H9 (cell line): Measurements from ENCODE around the gene KCNJ14. TPM values are rescaled to one million over a fixed set of nuclear protein-coding genes. Genes with fewer than 3 reads are reported as not detected.

ENCODE experiments used
- DNase-seq: peaks from one replicate; pipeline ENCODE4 v3.0.0-alpha.2; 2017
- H2AFZ ChIP-seq: one replicate; pipeline ENCODE4 v1.6.1; 2013; ENCODE audit warnings: mild to moderate bottlenecking, low read length, control low read depth, moderate library complexity
- H2AK5ac ChIP-seq: 2 replicates; pipeline ENCODE4 v1.6.1; 2013; ENCODE audit warnings: low read length, control low read depth, mixed read lengths; ENCODE audit not compliant: insufficient read length
- H2BK120ac ChIP-seq: one replicate; pipeline ENCODE4 v1.6.1; 2013; ENCODE audit warnings: low read depth, mild to moderate bottlenecking, low read length, control low read depth, inconsistent platforms; ENCODE audit not compliant: poor library complexity, severe bottlenecking
- H2BK12ac ChIP-seq: 2 replicates; pipeline ENCODE4 v1.6.1; 2013; ENCODE audit warnings: low read length, control low read depth, mixed read lengths, low read depth; ENCODE audit not compliant: insufficient read length
- H2BK15ac ChIP-seq: 2 replicates; pipeline ENCODE4 v1.6.1; 2013; ENCODE audit warnings: low read depth, low read length, control low read depth
- H2BK20ac ChIP-seq: one replicate; pipeline ENCODE4 v1.6.1; 2013; ENCODE audit warnings: low read depth, mild to moderate bottlenecking, low read length, control low read depth, inconsistent platforms; ENCODE audit not compliant: poor library complexity, severe bottlenecking
- H2BK5ac ChIP-seq: 2 replicates; pipeline ENCODE4 v1.6.1; 2013; ENCODE audit warnings: low read length, control low read depth, mixed read lengths; ENCODE audit not compliant: insufficient read length
- H3K14ac ChIP-seq: 2 replicates; pipeline ENCODE4 v1.6.1; 2013; ENCODE audit warnings: low read length, control low read depth; ENCODE audit not compliant: insufficient read depth
- H3K18ac ChIP-seq: 2 replicates; pipeline ENCODE4 v1.6.1; 2013; ENCODE audit warnings: low read depth, mild to moderate bottlenecking, mixed read lengths, low read length, control low read depth; ENCODE audit not compliant: insufficient read length
- H3K23ac ChIP-seq: 2 replicates; pipeline ENCODE4 v1.6.1; 2013; ENCODE audit warnings: low read length, control low read depth, mixed read lengths, low read depth; ENCODE audit not compliant: insufficient read length
- H3K23me2 ChIP-seq: 2 replicates; pipeline ENCODE4 v1.6.1; 2013; ENCODE audit warnings: low read depth, mild to moderate bottlenecking, mixed read lengths, low read length, control low read depth; ENCODE audit not compliant: insufficient read length, poor library complexity, severe bottlenecking
- H3K27ac ChIP-seq: 2 replicates; pipeline ENCODE4 v1.5.1; 2013; ENCODE audit warnings: low read length, control low read depth, mixed read lengths, low read depth; ENCODE audit not compliant: insufficient read length
- H3K27me3 ChIP-seq: 2 replicates; pipeline ENCODE4 v1.6.1; 2013; ENCODE audit warnings: low read length, control low read depth, inconsistent platforms; ENCODE audit not compliant: insufficient read depth
- H3K4ac ChIP-seq: 2 replicates; pipeline ENCODE4 v1.6.1; 2013; ENCODE audit warnings: low read depth, mild to moderate bottlenecking, control low read depth, inconsistent platforms, low read length, moderate library complexity
- H3K4me1 ChIP-seq: 2 replicates; pipeline ENCODE4 v1.6.1; 2013; ENCODE audit warnings: low read length, control low read depth, inconsistent platforms; ENCODE audit not compliant: insufficient read depth
- H3K4me2 ChIP-seq: 2 replicates; pipeline ENCODE4 v1.6.1; 2013; ENCODE audit warnings: low read length, control low read depth, mixed read lengths; ENCODE audit not compliant: insufficient read length, insufficient read depth
- H3K56ac ChIP-seq: 2 replicates; pipeline ENCODE4 v1.6.1; 2013; ENCODE audit warnings: low read depth, mild to moderate bottlenecking, mixed read lengths, low read length, control low read depth; ENCODE audit not compliant: insufficient read length
- H3K79me1 ChIP-seq: 2 replicates; pipeline ENCODE4 v1.6.1; 2013; ENCODE audit warnings: low read depth, mild to moderate bottlenecking, moderate library complexity, low read length, control low read depth, inconsistent platforms; ENCODE audit not compliant: insufficient read depth, poor library complexity, severe bottlenecking
- H3K79me2 ChIP-seq: 2 replicates; pipeline ENCODE4 v1.6.1; 2013; ENCODE audit warnings: low read length, control low read depth, inconsistent platforms; ENCODE audit not compliant: insufficient read depth
- H3K9ac ChIP-seq: 2 replicates; pipeline ENCODE4 v1.6.1; 2013; ENCODE audit warnings: low read length, control low read depth, mixed read lengths; ENCODE audit not compliant: insufficient read length; ENCODE audit errors: extremely low read depth
- H3K9me3 ChIP-seq: one replicate; pipeline ENCODE4 v1.6.1; 2013; ENCODE audit warnings: low read depth, low read length, inconsistent platforms; ENCODE audit not compliant: control insufficient read depth
- H3T11ph ChIP-seq: one replicate; pipeline ENCODE4 v1.6.1; 2013; ENCODE audit warnings: mild to moderate bottlenecking, low read length, control low read depth, inconsistent platforms
- H4K20me1 ChIP-seq: one replicate; pipeline ENCODE4 v1.6.1; 2013; ENCODE audit not compliant: control insufficient read depth, insufficient read length, insufficient read depth
- H4K5ac ChIP-seq: 2 replicates; pipeline ENCODE4 v1.6.1; 2013; ENCODE audit warnings: low read depth, mild to moderate bottlenecking, mixed read lengths, low read length, control low read depth; ENCODE audit not compliant: insufficient read length
- H4K8ac ChIP-seq: replicated peaks from 2 replicates; pipeline ENCODE4 v1.6.1; 2013; ENCODE audit warnings: low read length, control low read depth, mixed read lengths, low read depth; ENCODE audit not compliant: insufficient read length
- H4K91ac ChIP-seq: 2 replicates; pipeline ENCODE4 v1.6.1; 2013; ENCODE audit warnings: low read depth, mild to moderate bottlenecking, moderate library complexity, mixed read lengths, low read length, control low read depth; ENCODE audit not compliant: insufficient read length
- H3K27ac Mint-ChIP-seq, 3 experiments: 2 replicates in 2 of 3; 3 replicates in 1 of 3; pipeline ENCODE4 v1.8.0; 2020 to 2021; ENCODE audit warnings: mixed read lengths in 3 of 3, mild to moderate bottlenecking in 1 of 3, moderate library complexity in 1 of 3
- H3K27me3 Mint-ChIP-seq: 2 replicates; pipeline ENCODE4 v1.8.0; 2021; ENCODE audit warnings: low read depth, mild to moderate bottlenecking, moderate library complexity, mixed read lengths
- H3K36me3 Mint-ChIP-seq, 3 experiments: 2 replicates in 2 of 3; 3 replicates in 1 of 3; pipeline ENCODE4 v1.8.0; 2020 to 2021; ENCODE audit warnings: low read depth in 3 of 3, mixed read lengths in 3 of 3; ENCODE audit not compliant: insufficient read depth in 1 of 3
- H3K4me1 Mint-ChIP-seq, 2 experiments: 2 replicates each; pipeline ENCODE4 v1.8.0; 2020; ENCODE audit warnings: mixed read lengths in 2 of 2
- H3K4me3 Mint-ChIP-seq, 2 experiments: 2 replicates in 1 of 2; 3 replicates in 1 of 2; pipeline ENCODE4 v1.8.0; 2020 to 2021; ENCODE audit warnings: mild to moderate bottlenecking in 2 of 2, mixed read lengths in 2 of 2, moderate library complexity in 1 of 2
- H3K9me3 Mint-ChIP-seq, 2 experiments: 2 replicates in 1 of 2; 3 replicates in 1 of 2; pipeline ENCODE4 v1.8.0; 2020; ENCODE audit warnings: mild to moderate bottlenecking in 2 of 2, mixed read lengths in 2 of 2, moderate library complexity in 1 of 2
- CTCF ChIP-seq: fragments of 200-600 bp; sonication (generic); conservative IDR thresholded peaks from 3 replicates; pipeline ENCODE4 v1.8.0; 2021; ENCODE audit warnings: antibody characterized with exemption, mild to moderate bottlenecking
- WGBS: extraction: QIAGEN DNeasy Blood & Tissue Kit; methylation state at CpG from one replicate; pipeline ENCODE4 v1.1.7; 2013; ENCODE audit warnings: missing lambda C conversion rate, low lambda C conversion rate, mixed read lengths; ENCODE audit not compliant: insufficient read length; ENCODE audit errors: extremely low coverage; 5-methylcytosine and 5-hydroxymethylcytosine counted together
- total RNA-seq: library from RNA; stranded (reverse); gene quantifications from 2 replicates; pipeline ENCODE4 v1.2.1, GENCODE V29; 2021

KCNJ14 gene
- total RNA-seq, 1 experiment from 2014 or later: 1.2 TPM

- Histone ChIP-seq H3K27ac (no peak overlapping the region), H3K9me3 (no peaks in the 10 kb centered on the region), H3K4me2 (no peak overlapping the region), H3K79me1 (no peaks in the 10 kb centered on the region), H2BK20ac (no peak overlapping the region), H4K5ac (no peak overlapping the region), H3K4ac (no peak overlapping the region), H3K23ac (no peak overlapping the region), H4K20me1 (no peaks in the 10 kb centered on the region), H3K14ac (no peak overlapping the region), H3K23me2 (no peaks in the 10 kb centered on the region), H2AK5ac (no peak overlapping the region), H4K8ac (peak overlapping the region; percentile 63), H3K27me3 (no peaks in the 10 kb centered on the region), H3K9ac (no peak overlapping the region), H2BK15ac (no peak overlapping the region), H2BK5ac (no peak overlapping the region), H3T11ph (no peak overlapping the region), H4K91ac (no peak overlapping the region), H2BK12ac (no peak overlapping the region), H3K4me1 (no peaks in the 10 kb centered on the region), H2AFZ (no peak overlapping the region), H3K79me2 (no peaks in the 10 kb centered on the region), H3K56ac (no peak overlapping the region), H3K18ac (no peak overlapping the region), H2BK120ac (no peak overlapping the region)
- Mint-ChIP-seq H3K4me1 (peaks cover 9 to 11% of the 10 kb centered on the region in 2 experiments; a peak in 3 of 4 replicates), H3K27ac (no peak overlapping the region; a peak in 1 of 7 replicates), H3K4me3 (peak overlapping the region in 1 of 2 experiments; percentile 38; a peak in 1 of 5 replicates), H3K36me3 (peaks cover 4 to 26% (median 12%) of the 10 kb centered on the region in 3 experiments; a peak in 6 of 7 replicates), H3K9me3 (no peaks in the 10 kb centered on the region; a peak in 2 of 5 replicates), H3K27me3 (peaks cover 5% of the 10 kb centered on the region)
- DNase-seq: peak; percentile 93
- TF ChIP-seq CTCF: no peak
- no CpG with 5 or more reads among the region's 62 CpGs for WGBS
Observed at GRCh38 chr19:48461982-48462655, 6.7 kb downstream of the KCNJ14 start.
